Upper lobe of left lung (tissue), 6 donors: ENCODE results near the gene CYP24A1. TPM values are rescaled to one million over a fixed set of nuclear protein-coding genes. Genes with fewer than 3 reads are reported as not detected.

ENCODE experiments used
- ATAC-seq, 2 donors: fragments of 200-7000 bp; cut with Tn5 transposase; one replicate each; pipeline ENCODE4 v1.9.1; 2022; ENCODE audit warnings: mild to moderate bottlenecking in 2 of 2, moderate library complexity in 2 of 2; ENCODE audit not compliant: low FRiP score in 2 of 2
- DNase-seq, 2 donors: peaks; one replicate each; pipeline ENCODE4 v3.0.0-alpha.2; 2019 to 2020
- H3K27ac ChIP-seq, 4 donors: fragments of 200-600 bp; sonication (generic); one replicate each; pipeline ENCODE4 v1.5.1; 2016 to 2019
- H3K27me3 ChIP-seq, 4 donors: fragments of 200-600 bp; sonication (generic); one replicate each; pipeline ENCODE4 v1.5.1; 2017 to 2019
- H3K36me3 ChIP-seq, 4 donors: fragments of 200-600 bp; sonication (generic); one replicate each; pipeline ENCODE4 v1.5.1; 2016 to 2019
- H3K4me1 ChIP-seq, 4 donors: fragments of 200-600 bp; sonication (generic); one replicate each; pipeline ENCODE4 v1.5.1; 2018 to 2019
- H3K4me3 ChIP-seq, 4 donors: fragments of 200-600 bp; sonication (generic); one replicate each; pipeline ENCODE4 v1.5.1; 2017 to 2019; ENCODE audit warnings: mild to moderate bottlenecking in 2 of 4, moderate library complexity in 1 of 4
- H3K9me3 ChIP-seq, 4 donors: fragments of 200-600 bp; sonication (generic); one replicate each; pipeline ENCODE4 v1.5.1; 2018 to 2019
- CTCF ChIP-seq, 6 experiments: fragments of 450-650 bp in 4 of 6; fragments of 200-600 bp in 2 of 6; sonication (generic) in 2 of 6; IDR thresholded peaks; one replicate each; pipeline ENCODE4 v1.5.1; 2016 to 2019; ENCODE audit warnings: antibody characterized with exemption in 6 of 6
- EP300 ChIP-seq, 4 donors: sonication (generic); formaldehyde crosslinking; IDR thresholded peaks; one replicate each; pipeline ENCODE4 v1.5.1; 2017; ENCODE audit warnings: antibody characterized with exemption in 4 of 4, control low read depth in 2 of 4
- POLR2A ChIP-seq, 4 donors: fragments of 450-650 bp; IDR thresholded peaks; one replicate each; pipeline ENCODE4 v1.5.1; 2016 to 2017; ENCODE audit warnings: antibody characterized with exemption in 4 of 4, mild to moderate bottlenecking in 2 of 4
- POLR2AphosphoS5 ChIP-seq, 2 donors: sonication (generic); formaldehyde crosslinking; IDR thresholded peaks; one replicate each; pipeline ENCODE4 v1.5.1; 2017; ENCODE audit warnings: antibody characterized with exemption in 2 of 2
- WGBS, 2 donors: methylation state at CpG; one replicate each; pipeline ENCODE4 v1.1.5; 2017 to 2018; 5-methylcytosine and 5-hydroxymethylcytosine counted together
- total RNA-seq, 6 donors: library from RNA; depleted of rRNA in 4 of 6; stranded (reverse); fragments of >200 nt in 4 of 6; gene quantifications; one replicate each; pipeline versions ENCODE4 v1.1.0 to v1.2.1, GENCODE V29; 2016 to 2021
- donor health status: DM: no; HTN: no; CAD: no; lungs with moderate emphysema.
- donor health status: DM: no; HTN: yes; CAD: no; lungs with severe emphysema.

CYP24A1 gene
- total RNA-seq, 6 donors from 2014 or later: 0.13 to 31.0 (median 0.61) TPM; not detected in 1

- no peaks in the 10 kb centered on the region for H3K36me3 ChIP-seq
- no peak overlapping the region for H3K27ac ChIP-seq
- no peak for TF ChIP-seq EP300 (IDR thresholded peaks at IDR 0.05)
- TF ChIP-seq POLR2A (IDR thresholded peaks at IDR 0.05): no peak
- TF ChIP-seq POLR2AphosphoS5 (IDR thresholded peaks at IDR 0.05): no peak
- no peak for TF ChIP-seq CTCF (IDR thresholded peaks at IDR 0.05)
- no peak overlapping the region for H3K4me3 ChIP-seq
- peaks cover 0 to 28% (median 11%) of the 10 kb centered on the region in 4 donors for H3K27me3 ChIP-seq
- peaks cover 15 to 26% (median 19%) of the 10 kb centered on the region in 4 donors for H3K4me1 ChIP-seq
- ATAC-seq: no peak
- H3K9me3 ChIP-seq: no peaks in the 10 kb centered on the region
- 43 to 71% methylated on average over 4 of the region's 4 CpGs for WGBS, 2 donors
- DNase-seq: no peak
Observed at GRCh38 chr20:54170026-54170471, 3.7 kb downstream of the CYP24A1 start.

- WGBS, 2 donors: 81 to 83% methylated on average over 14 of the region's 14 CpGs
- H3K4me3 ChIP-seq: no peak overlapping the region
- H3K27ac ChIP-seq: no peak overlapping the region
- DNase-seq: no peak
- H3K27me3 ChIP-seq: peaks cover 0 to 28% (median 11%) of the 10 kb centered on the region in 4 donors
- no peaks in the 10 kb centered on the region for H3K9me3 ChIP-seq
- ATAC-seq: no peak
- H3K36me3 ChIP-seq: no peaks in the 10 kb centered on the region
- TF ChIP-seq POLR2A (IDR thresholded peaks at IDR 0.05) (no peak), EP300 (IDR thresholded peaks at IDR 0.05) (no peak), CTCF (IDR thresholded peaks at IDR 0.05) (no peak), POLR2AphosphoS5 (IDR thresholded peaks at IDR 0.05) (no peak)
- H3K4me1 ChIP-seq: peaks cover 10 to 18% (median 14%) of the 10 kb centered on the region in 4 donors
Observed at GRCh38 chr20:54168961-54169862, 4.6 kb downstream of the CYP24A1 start.

- WGBS, 2 donors: 65 to 69% methylated on average over 11 of the region's 11 CpGs
- Histone ChIP-seq H3K36me3 (no peaks in the 10 kb centered on the region), H3K4me3 (no peak overlapping the region), H3K9me3 (no peaks in the 10 kb centered on the region), H3K27me3 (peaks cover 0 to 18% (median 2%) of the 10 kb centered on the region in 4 donors), H3K4me1 (peaks cover 1 to 8% (median 5%) of the 10 kb centered on the region in 4 donors), H3K27ac (no peak overlapping the region)
- TF ChIP-seq EP300 (IDR thresholded peaks at IDR 0.05) (no peak), POLR2A (IDR thresholded peaks at IDR 0.05) (no peak), CTCF (IDR thresholded peaks at IDR 0.05) (no peak), POLR2AphosphoS5 (IDR thresholded peaks at IDR 0.05) (no peak)
- DNase-seq (no peak), ATAC-seq (no peak)
Observed at GRCh38 chr20:54167909-54168872, 5.6 kb downstream of the CYP24A1 start.

GRCh38 chr20:54166987-54167662, 6.7 kb downstream of the CYP24A1 start:
- Histone ChIP-seq H3K4me1 (no peaks in the 10 kb centered on the region), H3K27ac (no peak overlapping the region), H3K4me3 (no peak overlapping the region), H3K27me3 (peaks cover 0 to 10% (median 0%) of the 10 kb centered on the region in 4 donors), H3K36me3 (no peaks in the 10 kb centered on the region), H3K9me3 (no peaks in the 10 kb centered on the region)
- TF ChIP-seq POLR2A (IDR thresholded peaks at IDR 0.05): no peak
- TF ChIP-seq CTCF (IDR thresholded peaks at IDR 0.05): no peak
- no peak for TF ChIP-seq EP300 (IDR thresholded peaks at IDR 0.05)
- no peak for TF ChIP-seq POLR2AphosphoS5 (IDR thresholded peaks at IDR 0.05)
- DNase-seq (no peak), ATAC-seq (no peak)
- WGBS, 2 donors: 88 to 93% methylated on average over 7 of the region's 7 CpGs
